ENCODE data around the gene PADI1. TPM values are rescaled to one million over a fixed set of nuclear protein-coding genes. Genes with fewer than 3 reads are reported as not detected.
A peak's percentile ranks its signal among the peaks of the same experiment; 100 is the strongest.
"Not testable (repeated sequence)": the region's sequence is repeated elsewhere in the genome, so short reads cannot be mapped to it uniquely, and the experiment has no call there.

The PADI1 gene
- total RNA-seq, 1 experiment from 2014 or later: not detected

GRCh38 chr1:17239420-17239819 lies 34.5 kb downstream of the PADI1 start:
- Histone ChIP-seq H3K9me3 (no peaks in the 10 kb centered on the region), H3K36me3 (ENCODE audit: control insufficient read depth, insufficient read depth, low read length) (no peaks in the 10 kb centered on the region), H3K4me3 (ENCODE audit: low read depth, low read length) (no peak overlapping the region), H3K4me1 (peaks cover 8% of the 10 kb centered on the region), H3K27me3 (replicated peaks; ENCODE audit: control insufficient read depth, insufficient read depth, low read length) (no peaks in the 10 kb centered on the region)
- H3K9me3 Mint-ChIP-seq (ENCODE audit: unreplicated experiment): no peaks in the 10 kb centered on the region
- H3K27me3 Mint-ChIP-seq (ENCODE audit: insufficient read depth, unreplicated experiment): no peaks in the 10 kb centered on the region
- no peak for TF ChIP-seq CTCF (IDR thresholded peaks at IDR 0.05; ENCODE audit: insufficient read depth in 1 of 2, low read depth in 1 of 2, low read length in 1 of 2, severe bottlenecking in 1 of 2, unreplicated experiment in 1 of 2)
- no TSS peak for BruUV-seq (replicated peaks)
- POLR2A ChIA-PET: no interaction called here
- intact Hi-C loops (cut with micrococcal nuclease; ENCODE audit: unreplicated experiment): no loop called here
- CTCF ChIA-PET: interaction anchor here (0.6 kb wide), 1 partner anchor 14 kb away, joined by 5 read pairs; no protein-coding TSS in a partner anchor
- H3K4me3 Mint-ChIP-seq (ENCODE audit: unreplicated experiment): no peak overlapping the region
- H3K4me1 Mint-ChIP-seq (ENCODE audit: low read depth, unreplicated experiment): no peaks in the 10 kb centered on the region
- no peaks in the 10 kb centered on the region for H3K36me3 Mint-ChIP-seq (ENCODE audit: insufficient read depth, unreplicated experiment)
- peak; percentile 75 to 76 for DNase-seq
- no peak overlapping the region for H3K27ac Mint-ChIP-seq (ENCODE audit: unreplicated experiment)

- H3K9me3 Mint-ChIP-seq (ENCODE audit: unreplicated experiment); DNase-seq; H3K4me3 ChIP-seq (ENCODE audit: low read depth, low read length); H3K4me1 ChIP-seq; H3K27ac Mint-ChIP-seq (ENCODE audit: unreplicated experiment); H3K27me3 Mint-ChIP-seq (ENCODE audit: insufficient read depth, unreplicated experiment); CTCF ChIA-PET; H3K4me1 Mint-ChIP-seq (ENCODE audit: low read depth, unreplicated experiment); BruUV-seq (replicated peaks); H3K27me3 ChIP-seq (replicated peaks; ENCODE audit: control insufficient read depth, insufficient read depth, low read length); H3K36me3 ChIP-seq (ENCODE audit: control insufficient read depth, insufficient read depth, low read length); POLR2A ChIA-PET; H3K36me3 Mint-ChIP-seq (ENCODE audit: insufficient read depth, unreplicated experiment); H3K4me3 Mint-ChIP-seq (ENCODE audit: unreplicated experiment); intact Hi-C loops (cut with micrococcal nuclease; ENCODE audit: unreplicated experiment); H3K9me3 ChIP-seq: not testable (repeated sequence)
Measured at GRCh38 chr1:17241011-17241779, 36.3 kb downstream of the PADI1 start.

GRCh38 chr1:17241780-17242074 lies 36.8 kb downstream of the PADI1 start:
- not testable (repeated sequence) for H3K36me3 ChIP-seq (ENCODE audit: control insufficient read depth, insufficient read depth, low read length); H3K4me3 Mint-ChIP-seq (ENCODE audit: unreplicated experiment)

GRCh38 chr1:17243274-17243673 lies 38.3 kb downstream of the PADI1 start:
- no peak for TF ChIP-seq CTCF (IDR thresholded peaks at IDR 0.05; ENCODE audit: insufficient read depth in 1 of 2, low read depth in 1 of 2, low read length in 1 of 2, severe bottlenecking in 1 of 2, unreplicated experiment in 1 of 2)
- H3K27me3 Mint-ChIP-seq (ENCODE audit: insufficient read depth, unreplicated experiment): no peaks in the 10 kb centered on the region
- H3K36me3 Mint-ChIP-seq (ENCODE audit: insufficient read depth, unreplicated experiment): no peaks in the 10 kb centered on the region
- H3K27ac Mint-ChIP-seq (ENCODE audit: unreplicated experiment): no peak overlapping the region
- intact Hi-C loops (cut with micrococcal nuclease; ENCODE audit: unreplicated experiment): no loop called here
- no peak overlapping the region for H3K4me3 Mint-ChIP-seq (ENCODE audit: unreplicated experiment)
- no peaks in the 10 kb centered on the region for H3K36me3 ChIP-seq (ENCODE audit: control insufficient read depth, insufficient read depth, low read length)
- H3K27me3 ChIP-seq (replicated peaks; ENCODE audit: control insufficient read depth, insufficient read depth, low read length): no peaks in the 10 kb centered on the region; the same call in 1 of the 2 replicates
- no peaks in the 10 kb centered on the region for H3K4me1 Mint-ChIP-seq (ENCODE audit: low read depth, unreplicated experiment)
- H3K4me3 ChIP-seq (ENCODE audit: low read depth, low read length): no peak overlapping the region
- no peaks in the 10 kb centered on the region for H3K9me3 Mint-ChIP-seq (ENCODE audit: unreplicated experiment)
- H3K4me1 ChIP-seq: no peaks in the 10 kb centered on the region
- no TSS peak for BruUV-seq (replicated peaks)
- no peaks in the 10 kb centered on the region for H3K9me3 ChIP-seq
- ChIA-PET POLR2A (no interaction called here), CTCF (no interaction called here)
- DNase-seq: no peak

More at GRCh38 chr1:17241780-17242074, 36.8 kb downstream of the PADI1 start:
- CTCF ChIA-PET: interaction anchor here (0.7 kb wide), 1 partner anchor 12 kb away, joined by 3 read pairs; no protein-coding TSS in a partner anchor
- H3K4me1 ChIP-seq; H3K9me3 Mint-ChIP-seq (ENCODE audit: unreplicated experiment); H3K4me3 ChIP-seq (ENCODE audit: low read depth, low read length); H3K9me3 ChIP-seq; H3K27me3 Mint-ChIP-seq (ENCODE audit: insufficient read depth, unreplicated experiment); H3K27me3 ChIP-seq (replicated peaks; ENCODE audit: control insufficient read depth, insufficient read depth, low read length); BruUV-seq (replicated peaks); H3K4me1 Mint-ChIP-seq (ENCODE audit: low read depth, unreplicated experiment); intact Hi-C loops (cut with micrococcal nuclease; ENCODE audit: unreplicated experiment); H3K27ac Mint-ChIP-seq (ENCODE audit: unreplicated experiment); H3K36me3 Mint-ChIP-seq (ENCODE audit: insufficient read depth, unreplicated experiment); POLR2A ChIA-PET; DNase-seq: not testable (repeated sequence)
